SK-N-SH (cell line): ENCODE results near the gene LRIT3. TPM values are rescaled to one million over a fixed set of nuclear protein-coding genes. Genes with fewer than 3 reads are reported as not detected.

Experiments used
- CTCF ChIA-PET: fragments of 300-600, 350-600 bp; formaldehyde crosslinking; extraction: SDS; loops from one replicate; lab custom pipeline; 2021; lab: Yijun Ruan, JAX
- POLR2A ChIA-PET: fragments of 350-600 bp; sonication (Branson Sonifier 250); formaldehyde crosslinking; extraction: SDS; loops from one replicate; lab custom pipeline; 2020; ENCODE audit warnings: antibody characterized with exemption, inconsistent platforms; lab: Yijun Ruan, JAX
- DNase-seq: peaks from one replicate; pipeline ENCODE4 v3.0.0; 2012
- H2AFZ ChIP-seq: fragments of 200-600 bp; sonication (generic); 2 replicates; pipeline ENCODE4 v1.8.1; 2016; ENCODE audit warnings: antibody characterized with exemption, mild to moderate bottlenecking, low read depth
- H3F3A ChIP-seq: fragments of 200-600 bp; sonication (generic); replicated peaks from 2 replicates; pipeline ENCODE3; 2016; ENCODE audit warnings: antibody characterized with exemption, mild to moderate bottlenecking; ENCODE audit not compliant: insufficient read depth
- H3K27ac ChIP-seq, 2 experiments: fragments of 200-500 bp in 1 of 2; fragments of 200-600 bp in 1 of 2; sonication (Bioruptor generic) in 1 of 2; sonication (generic), shearing (Covaris generic) in 1 of 2; 2 replicates each; pipeline versions ENCODE4 v1.5.1 to v1.6.1; 2014 to 2016; ENCODE audit warnings: low read depth in 2 of 2, inconsistent platforms in 1 of 2, low read length in 1 of 2, mild to moderate bottlenecking in 1 of 2, mixed read lengths in 1 of 2
- H3K27me3 ChIP-seq: fragments of 200-600 bp; sonication (generic), shearing (Covaris generic); 2 replicates; pipeline ENCODE4 v1.6.1; 2016; ENCODE audit warnings: mixed run types; ENCODE audit not compliant: insufficient read depth
- H3K36me3 ChIP-seq, 2 experiments: fragments of 200-500 bp in 1 of 2; fragments of 200-600 bp in 1 of 2; sonication (Bioruptor generic) in 1 of 2; sonication (generic) in 1 of 2; replicated peaks in 1 of 2; 2 replicates each; pipeline versions ENCODE3 to v1.5.1; 2014 to 2016; ENCODE audit warnings: low read length in 1 of 2, mild to moderate bottlenecking in 1 of 2; ENCODE audit not compliant: insufficient read depth in 2 of 2, control insufficient read depth in 1 of 2
- H3K4me1 ChIP-seq, 2 experiments: fragments of 200-500 bp in 1 of 2; fragments of 200-600 bp in 1 of 2; sonication (Bioruptor generic) in 1 of 2; sonication (generic), shearing (Covaris generic) in 1 of 2; 2 replicates each; pipeline versions ENCODE4 v1.5.1 to v1.6.1; 2014 to 2016; ENCODE audit warnings: low read depth in 1 of 2, low read length in 1 of 2, mixed run types in 1 of 2; ENCODE audit not compliant: insufficient read depth in 2 of 2, control insufficient read depth in 1 of 2
- H3K4me2 ChIP-seq: fragments of 200-600 bp; sonication (generic), shearing (Covaris generic); 2 replicates; pipeline ENCODE4 v1.6.1; 2017; ENCODE audit warnings: mixed run types
- H3K4me3 ChIP-seq, 2 experiments: fragments of 200-500 bp in 1 of 2; fragments of 200-600 bp in 1 of 2; sonication (Bioruptor generic) in 1 of 2; sonication (generic), shearing (Covaris generic) in 1 of 2; 2 replicates each; pipeline versions ENCODE4 v1.5.1 to v1.8.1; 2014 to 2016; ENCODE audit warnings: low read depth in 2 of 2, inconsistent platforms in 1 of 2, low read length in 1 of 2, mild to moderate bottlenecking in 1 of 2, mixed read lengths in 1 of 2, moderate library complexity in 1 of 2
- H3K79me2 ChIP-seq: fragments of 200-600 bp; sonication (generic); 2 replicates; pipeline ENCODE4 v1.8.1; 2017; ENCODE audit warnings: mild to moderate bottlenecking; ENCODE audit not compliant: insufficient read depth
- H3K9ac ChIP-seq: fragments of 200-600 bp; sonication (generic); 2 replicates; pipeline ENCODE4 v1.6.1; 2017; ENCODE audit warnings: mixed run types
- H3K9me2 ChIP-seq: fragments of 200-600 bp; sonication (generic); 2 replicates; pipeline ENCODE4 v1.6.1; 2017; ENCODE audit warnings: mixed run types
- H3K9me3 ChIP-seq: fragments of 200-600 bp; sonication (generic); 2 replicates; pipeline ENCODE4 v1.6.1; 2017; ENCODE audit warnings: mixed run types, mild to moderate bottlenecking, moderate library complexity
- H4K20me1 ChIP-seq: fragments of 200-600 bp; sonication (generic); 2 replicates; pipeline ENCODE4 v1.6.1; 2017; ENCODE audit warnings: mild to moderate bottlenecking, mixed run types; ENCODE audit not compliant: insufficient read depth
- CHD2 ChIP-seq: fragments of 150-350 bp; IDR thresholded peaks from 2 replicates; pipeline ENCODE4 v1.6.1; 2018; ENCODE audit warnings: low read length; ENCODE audit not compliant: partially characterized antibody
- CTCF ChIP-seq: fragments of 200-600 bp; sonication (generic); IDR thresholded peaks from 2 replicates; pipeline ENCODE4 v1.6.1; 2017; ENCODE audit warnings: antibody characterized with exemption, mild to moderate bottlenecking, moderate library complexity
- ELF1 ChIP-seq: IDR thresholded peaks from 2 replicates; pipeline ENCODE4 v1.4.0; 2012
- EP300 ChIP-seq, 2 experiments: IDR thresholded peaks; 2 replicates each; pipeline versions ENCODE4 v1.4.0 to v1.6.1; 2012; ENCODE audit warnings: borderline replicate concordance in 1 of 2, low read depth in 1 of 2, low read length in 1 of 2
- EZH2phosphoT487 ChIP-seq: fragments of 200-600 bp; sonication (generic); IDR thresholded peaks from 2 replicates; pipeline ENCODE4 v1.6.1; 2017; ENCODE audit warnings: low read depth, mixed run types, mild to moderate bottlenecking, antibody characterized with exemption, moderate library complexity, borderline replicate concordance
- FOSL2 ChIP-seq: IDR thresholded peaks from 2 replicates; pipeline ENCODE4 v1.4.0; 2012; ENCODE audit warnings: low read depth, mild to moderate bottlenecking, moderate library complexity, borderline replicate concordance
- FOXJ3 ChIP-seq: sonication (generic); formaldehyde crosslinking; IDR thresholded peaks from 2 replicates; pipeline ENCODE4 v1.5.1; 2020; ENCODE audit warnings: mild to moderate bottlenecking, missing genetic modification reagents
- GATA2 ChIP-seq: sonication (generic); formaldehyde crosslinking; IDR thresholded peaks from 2 replicates; pipeline ENCODE4 v1.5.0; 2020; ENCODE audit warnings: mild to moderate bottlenecking, missing genetic modification reagents
- IRF3 ChIP-seq: fragments of 150-350 bp; IDR thresholded peaks from 2 replicates; pipeline ENCODE4 v1.6.1; 2016; ENCODE audit warnings: mild to moderate bottlenecking, low read depth, low read length
- JUND ChIP-seq: IDR thresholded peaks from 2 replicates; pipeline ENCODE4 v1.4.0; 2012
- MXI1 ChIP-seq: IDR thresholded peaks from 2 replicates; pipeline ENCODE4 v1.6.1; 2012; ENCODE audit warnings: mild to moderate bottlenecking, low read depth, low read length, improper control_type of control experiment
- NRF1 ChIP-seq: IDR thresholded peaks from 2 replicates; pipeline ENCODE4 v1.6.1; 2012; ENCODE audit warnings: low read depth, mild to moderate bottlenecking, low read length
- POLR2AphosphoS5 ChIP-seq: IDR thresholded peaks from 2 replicates; pipeline ENCODE4 v1.6.1; 2012; ENCODE audit warnings: low read depth, low read length
- RCOR1 ChIP-seq: fragments of 150-350 bp; IDR thresholded peaks from 2 replicates; pipeline ENCODE4 v1.6.1; 2017; ENCODE audit warnings: antibody characterized with exemption, low read length
- REST ChIP-seq: IDR thresholded peaks from 2 replicates; pipeline ENCODE4 v1.6.1; 2012; ENCODE audit warnings: mild to moderate bottlenecking, low read depth, low read length, moderate library complexity
- RFX5 ChIP-seq: IDR thresholded peaks from 2 replicates; pipeline ENCODE4 v1.6.1; 2012; ENCODE audit warnings: mild to moderate bottlenecking, improper control_type of control experiment, low read length
- RXRA ChIP-seq: IDR thresholded peaks from 2 replicates; pipeline ENCODE4 v1.4.0; 2012; ENCODE audit warnings: low read depth, mild to moderate bottlenecking, borderline replicate concordance
- SIN3A ChIP-seq: IDR thresholded peaks from 2 replicates; pipeline ENCODE4 v1.6.1; 2012; ENCODE audit warnings: low read depth, mild to moderate bottlenecking, low read length, moderate library complexity, borderline replicate concordance
- TCF12 ChIP-seq: IDR thresholded peaks from 2 replicates; pipeline ENCODE4 v1.4.0; 2012
- TEAD4 ChIP-seq: IDR thresholded peaks from 2 replicates; pipeline ENCODE4 v1.4.0; 2012; ENCODE audit warnings: mild to moderate bottlenecking, borderline replicate concordance; ENCODE audit not compliant: insufficient read depth
- YY1 ChIP-seq: IDR thresholded peaks from 2 replicates; pipeline ENCODE4 v1.4.0; 2012; ENCODE audit warnings: low read depth, mild to moderate bottlenecking
- ZBTB33 ChIP-seq: IDR thresholded peaks from 2 replicates; pipeline ENCODE4 v1.4.0; 2012; ENCODE audit warnings: low read depth, borderline replicate concordance
- WGBS: methylation state at CpG from one replicate; pipeline ENCODE4 v1.1.6; 2017; ENCODE audit warnings: low lambda C conversion rate; 5-methylcytosine and 5-hydroxymethylcytosine counted together
- polyA plus RNA-seq, 3 experiments: library from polyadenylated mRNA; depleted of rRNA; stranded (reverse); fragments of >200 nt; gene quantifications; 2 replicates each; pipeline ENCODE4 v1.2.3, GENCODE V29; 2012

The LRIT3 gene
- polyA plus RNA-seq, 1 of the 3 experiments (the other 2 are of a cell fraction) = not detected

GRCh38 chr4:109815151-109816081 is 32.5 kb upstream of the LRIT3 start, which contains the start of gene GAR1 (continued):
- TF ChIP-seq FOSL2 = no peak
- peak; percentile 67 for TF ChIP-seq CHD2
- TF ChIP-seq RFX5 = peak; percentile 59; the same call in 1 of the 2 replicates
- TF ChIP-seq RXRA = no peak
- TF ChIP-seq TCF12 = 0 out of 2 replicates have a peak, but pooled peaks have one; percentile 18
- peak; percentile 100 for TF ChIP-seq MXI1
- TF ChIP-seq GATA2 (CRISPR knock-in tag) = no peak
- peak; percentile 58 for TF ChIP-seq SIN3A
- TF ChIP-seq NRF1 = peak; percentile 36; the same call in 1 of the 2 replicates
- no peak for TF ChIP-seq EZH2phosphoT487
- TF ChIP-seq FOXJ3 (CRISPR knock-in tag) = peak; percentile 43; the same call in 1 of the 2 replicates
- TF ChIP-seq RCOR1 = peak; percentile 23; the same call in 1 of the 2 replicates
- no peak for TF ChIP-seq IRF3

- Histone ChIP-seq H3K4me2 (peak overlapping the region; percentile 93), H3K27me3 (no peaks in the 10 kb centered on the region), H3K27ac (peak overlapping the region; percentile 88 to 94), H3F3A (no peaks in the 10 kb centered on the region), H4K20me1 (no peaks in the 10 kb centered on the region), H3K9me3 (no peaks in the 10 kb centered on the region), H3K79me2 (peaks cover 56% of the 10 kb centered on the region), H3K36me3 (peaks cover 33 to 35% of the 10 kb centered on the region in 2 experiments), H3K4me3 (peak overlapping the region; percentile 91 to 100), H3K9ac (peak overlapping the region; percentile 88), H3K4me1 (peaks cover 5 to 11% of the 10 kb centered on the region in 2 experiments; a peak in 3 of 4 replicates), H2AFZ (peak overlapping the region; percentile 98), H3K9me2 (no peaks in the 10 kb centered on the region)
- no peak for DNase-seq
- POLR2A ChIA-PET = no interaction called here
- 1% methylated on average over 19 of the region's 19 CpGs for WGBS
- CTCF ChIA-PET = interaction anchor here (2.1 to 3.0 kb wide), 2 partner anchors 10 to 383 kb away, joined by 8 to 17 read pairs; partner anchors contain the start of gene SEC24B
- TF ChIP-seq FOXJ3 (CRISPR knock-in tag) = no peak
- TF ChIP-seq ELF1 = no peak
- TF ChIP-seq YY1 = no peak
- TF ChIP-seq ZBTB33 = no peak
- no peak for TF ChIP-seq RXRA
- TF ChIP-seq JUND = no peak
- TF ChIP-seq REST = no peak
- TF ChIP-seq POLR2AphosphoS5 = no peak
- TF ChIP-seq TEAD4 = no peak
- TF ChIP-seq FOSL2 = no peak
- no peak for TF ChIP-seq RCOR1
- no peak for TF ChIP-seq RFX5
- TF ChIP-seq EP300 (IDR thresholded peaks at IDR 0.05; ENCODE audit: borderline replicate concordance in 1 of 2, low read depth in 1 of 2, low read length in 1 of 2) = no peak
- no peak for TF ChIP-seq CTCF
Measured at GRCh38 chr4:109816082-109816442, 31.8 kb upstream of the LRIT3 start.
